Measurements from ENCODE around the gene UVRAG. TPM values are rescaled to one million over a fixed set of nuclear protein-coding genes. Genes with fewer than 3 reads are reported as not detected.

Gene UVRAG
- total RNA-seq, 1 donor from 2014 or later, result 45.2 TPM

GRCh38 chr11:76163289-76163880 is 348.4 kb downstream of the UVRAG start:
- Histone ChIP-seq H3K27me3 (no peaks in the 10 kb centered on the region), H3K4me3 (no peak overlapping the region), H3K9me3 (no peaks in the 10 kb centered on the region), H3K4me1 (peaks cover 3 to 4% of the 10 kb centered on the region in 2 donors), H3K36me3 (no peaks in the 10 kb centered on the region), H3K27ac (no peak overlapping the region)
- intact Hi-C loops (cut with DNase I), result no loop called here
- no peak for TF ChIP-seq CTCF (IDR thresholded peaks at IDR 0.05)
- DNase-seq (ENCODE audit: low spot score in 2 of 2), result no peak

GRCh38 chr11:76164081-76164480 is 349.1 kb downstream of the UVRAG start:
- no peaks in the 10 kb centered on the region for H3K27me3 ChIP-seq
- H3K9me3 ChIP-seq, result no peaks in the 10 kb centered on the region
- no peak for TF ChIP-seq CTCF (IDR thresholded peaks at IDR 0.05)
- no peak overlapping the region for H3K27ac ChIP-seq
- H3K4me1 ChIP-seq, result peaks cover 3 to 4% of the 10 kb centered on the region in 2 donors
- intact Hi-C loops (cut with DNase I), result no loop called here
- no peaks in the 10 kb centered on the region for H3K36me3 ChIP-seq
- H3K4me3 ChIP-seq, result no peak overlapping the region
- no peak for DNase-seq (ENCODE audit: low spot score in 2 of 2)

- peaks cover 3 to 4% of the 10 kb centered on the region in 2 donors for H3K4me1 ChIP-seq
- intact Hi-C loops (cut with DNase I), result no loop called here
Observed at GRCh38 chr11:76164861-76165751, 350.1 kb downstream of the UVRAG start.

GRCh38 chr11:76166314-76166713 is 351.3 kb downstream of the UVRAG start:
- Histone ChIP-seq H3K9me3 (no peaks in the 10 kb centered on the region), H3K27ac (no peak overlapping the region), H3K27me3 (no peaks in the 10 kb centered on the region), H3K4me3 (no peak overlapping the region), H3K36me3 (no peaks in the 10 kb centered on the region), H3K4me1 (peaks cover 3 to 4% of the 10 kb centered on the region in 2 donors)
- TF ChIP-seq CTCF (IDR thresholded peaks at IDR 0.05), result no peak
- intact Hi-C loops (cut with DNase I), result no loop called here
- DNase-seq (ENCODE audit: low spot score in 2 of 2), result no peak

More at GRCh38 chr11:76164861-76165751, 350.1 kb downstream of the UVRAG start:
- no peaks in the 10 kb centered on the region for H3K36me3 ChIP-seq
- no peak overlapping the region for H3K4me3 ChIP-seq
- no peaks in the 10 kb centered on the region for H3K9me3 ChIP-seq
- no peak for DNase-seq (ENCODE audit: low spot score in 2 of 2)
- TF ChIP-seq CTCF (IDR thresholded peaks at IDR 0.05), result no peak
- no peak overlapping the region for H3K27ac ChIP-seq
- H3K27me3 ChIP-seq, result no peaks in the 10 kb centered on the region

DNA sequence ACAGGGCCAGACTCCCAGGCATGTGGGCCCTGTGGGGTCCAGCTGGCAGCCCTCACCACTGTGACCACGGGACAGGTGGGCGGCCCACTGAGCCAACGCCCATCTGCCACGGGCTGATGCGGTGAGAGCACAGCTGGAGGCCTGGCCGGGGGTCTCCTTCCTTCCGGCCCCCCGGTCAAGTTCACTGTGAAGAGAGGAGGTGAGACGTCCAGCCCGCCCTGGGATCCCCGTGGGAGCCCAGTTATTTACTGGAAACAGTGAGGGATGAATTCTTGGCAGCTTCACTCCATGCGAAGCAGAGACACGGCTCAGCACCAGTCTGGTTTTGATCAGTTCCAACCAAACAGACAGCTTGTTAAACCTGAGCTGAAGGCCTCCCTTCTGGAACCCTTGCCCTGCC is 352.6 kb downstream of the UVRAG start:
- intact Hi-C loops (cut with DNase I), result no loop called here
- no peaks in the 10 kb centered on the region for H3K36me3 ChIP-seq
- no peak for DNase-seq (ENCODE audit: low spot score in 2 of 2)
- no peaks in the 10 kb centered on the region for H3K27me3 ChIP-seq
- TF ChIP-seq CTCF (IDR thresholded peaks at IDR 0.05), result no peak
- no peaks in the 10 kb centered on the region for H3K4me1 ChIP-seq
- H3K4me3 ChIP-seq, result no peak overlapping the region
- H3K9me3 ChIP-seq, result no peaks in the 10 kb centered on the region
- H3K27ac ChIP-seq, result no peak overlapping the region

Measured in ascending aorta (tissue), 2 donors.